ENCODE data around the gene SOS1.

DNA sequence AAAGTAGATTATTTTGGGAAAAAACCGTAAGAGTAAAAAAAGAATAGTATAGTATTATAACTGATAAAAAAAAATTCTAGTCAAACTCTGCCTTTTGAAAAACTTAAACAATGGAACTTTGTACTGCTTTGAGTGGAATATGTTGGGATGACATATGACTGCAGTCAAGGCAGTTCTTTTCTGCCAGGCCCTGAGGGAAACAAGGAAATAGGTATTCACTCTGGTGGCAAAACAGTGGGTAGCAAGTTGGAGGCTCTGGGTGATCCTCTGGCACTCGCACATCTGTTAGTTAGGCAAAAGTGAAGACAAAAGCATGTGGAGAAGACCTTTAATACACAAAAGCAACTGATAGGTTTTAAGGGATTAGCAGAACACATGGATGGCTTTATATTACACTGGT lies 129.0 kb downstream of the SOS1 start:
- TF ChIP-seq, protein P1, sequence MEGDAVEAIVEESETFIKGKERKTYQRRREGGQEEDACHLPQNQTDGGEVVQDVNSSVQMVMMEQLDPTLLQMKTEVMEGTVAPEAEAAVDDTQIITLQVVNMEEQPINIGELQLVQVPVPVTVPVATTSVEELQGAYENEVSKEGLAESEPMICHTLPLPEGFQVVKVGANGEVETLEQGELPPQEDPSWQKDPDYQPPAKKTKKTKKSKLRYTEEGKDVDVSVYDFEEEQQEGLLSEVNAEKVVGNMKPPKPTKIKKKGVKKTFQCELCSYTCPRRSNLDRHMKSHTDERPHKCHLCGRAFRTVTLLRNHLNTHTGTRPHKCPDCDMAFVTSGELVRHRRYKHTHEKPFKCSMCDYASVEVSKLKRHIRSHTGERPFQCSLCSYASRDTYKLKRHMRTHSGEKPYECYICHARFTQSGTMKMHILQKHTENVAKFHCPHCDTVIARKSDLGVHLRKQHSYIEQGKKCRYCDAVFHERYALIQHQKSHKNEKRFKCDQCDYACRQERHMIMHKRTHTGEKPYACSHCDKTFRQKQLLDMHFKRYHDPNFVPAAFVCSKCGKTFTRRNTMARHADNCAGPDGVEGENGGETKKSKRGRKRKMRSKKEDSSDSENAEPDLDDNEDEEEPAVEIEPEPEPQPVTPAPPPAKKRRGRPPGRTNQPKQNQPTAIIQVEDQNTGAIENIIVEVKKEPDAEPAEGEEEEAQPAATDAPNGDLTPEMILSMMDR (IDR thresholded peaks at IDR 0.05): no peak
- TF ChIP-seq POLR2A (IDR thresholded peaks at IDR 0.05): no peak

Data from ovary (tissue), 3 donors.